Left renal pelvis (tissue), 4 donors: ENCODE measurements around the gene ELP1. TPM values are rescaled to one million over a fixed set of nuclear protein-coding genes. Genes with fewer than 3 reads are reported as not detected.
"Not testable (repeated sequence)": the region's sequence is repeated elsewhere in the genome, so short reads cannot be mapped to it uniquely, and the experiment has no call there.

Source experiments
- DNase-seq, 4 donors: peaks; one replicate each; pipeline ENCODE4 v3.0.0-alpha.2; 2013; ENCODE audit warnings: low read depth in 4 of 4, low spot score in 3 of 4
- polyA plus RNA-seq, 4 donors: library from polyadenylated mRNA; unstranded; fragments of 120-200 nt; gene quantifications; one replicate each; pipeline ENCODE4 v1.2.1, GENCODE V29; 2013; ENCODE audit not compliant: insufficient read length in 4 of 4

The ELP1 gene
- polyA plus RNA-seq, result 10 to 100 TPM; 41.1 to 52.1 (median 46.6) TPM

GRCh38 chr9:108933718-108934322 lies at the start of gene ELP1:
Gene ELP1 (minus strand): TSS chr9:108934124. CDS start chr9:108931146, 2,978 bp downstream.
- DNase-seq, result peak; percentile 80 to 88 (median 84)

GRCh38 chr9:108980893-108981292 lies 47.0 kb upstream of the ELP1 start:
- no peak for DNase-seq

GRCh38 chr9:108978205-108978604 lies 44.3 kb upstream of the ELP1 start:
- no peak for DNase-seq

GRCh38 chr9:108973895-108974294 lies 40.0 kb upstream of the ELP1 start:
- DNase-seq, result no peak

GRCh38 chr9:108972626-108973209 lies 38.8 kb upstream of the ELP1 start:
- peak in 2 of 4 donors; percentile 14 to 21 for DNase-seq

- no peak for DNase-seq
Observed at GRCh38 chr9:108972186-108972585, 38.3 kb upstream of the ELP1 start.

GRCh38 chr9:108971392-108971791 lies 37.5 kb upstream of the ELP1 start:
- DNase-seq, result not testable (repeated sequence)

- DNase-seq, result no peak
Observed at GRCh38 chr9:108967916-108968315, 34.0 kb upstream of the ELP1 start.

GRCh38 chr9:108963459-108964143 lies 29.7 kb upstream of the ELP1 start:
- no peak for DNase-seq

- no peak for DNase-seq
Observed at GRCh38 chr9:108961151-108961550, 27.2 kb upstream of the ELP1 start.

GRCh38 chr9:108960331-108960730 lies 26.4 kb upstream of the ELP1 start:
- DNase-seq, result no peak

GRCh38 chr9:108956631-108957026 lies 22.7 kb upstream of the ELP1 start:
- DNase-seq, result no peak

GRCh38 chr9:108956022-108956630 lies 22.2 kb upstream of the ELP1 start:
- no peak for DNase-seq

- no peak for DNase-seq
Observed at GRCh38 chr9:108953983-108954574, 20.2 kb upstream of the ELP1 start.

- DNase-seq, result no peak
Observed at GRCh38 chr9:108951578-108951977, 17.7 kb upstream of the ELP1 start.

- DNase-seq, result no peak
Observed at GRCh38 chr9:108950168-108950567, 16.2 kb upstream of the ELP1 start.

GRCh38 chr9:108939975-108940374 lies 6.1 kb upstream of the ELP1 start:
- DNase-seq, result no peak

- no peak for DNase-seq
Observed at GRCh38 chr9:108937561-108938305, 3.8 kb upstream of the ELP1 start.

- DNase-seq, result peak; percentile 61 to 76 (median 74)
Observed at GRCh38 chr9:108934323-108934893, 484 bp upstream of the ELP1 start, which contains the start of gene ABITRAM. Gene ABITRAM (plus strand): TSS chr9:108934400. CDS start chr9:108934487, 87 bp downstream.

- no peak for DNase-seq
Observed at GRCh38 chr9:108933231-108933717, 650 bp downstream of the ELP1 start.
